Chondrocyte (in vitro differentiated cells): ENCODE results near the gene C8A. TPM values are rescaled to one million over a fixed set of nuclear protein-coding genes. Genes with fewer than 3 reads are reported as not detected.

Experiments used
- DNase-seq: peaks from one replicate; pipeline ENCODE4 v3.0.0; 2021; ENCODE audit warnings: mixed read lengths, low spot score
- H3K27ac Mint-ChIP-seq: one replicate; pipeline ENCODE4 v1.8.0; 2021; ENCODE audit warnings: mild to moderate bottlenecking, moderate library complexity, mixed read lengths; ENCODE audit not compliant: unreplicated experiment
- H3K27me3 Mint-ChIP-seq: 2 replicates; pipeline ENCODE4 v1.8.0; 2021; ENCODE audit warnings: low read depth, mixed read lengths
- H3K36me3 Mint-ChIP-seq: 2 replicates; pipeline ENCODE4 v1.8.0; 2021; ENCODE audit warnings: low read depth, mixed read lengths
- H3K4me1 Mint-ChIP-seq: 2 replicates; pipeline ENCODE4 v1.8.0; 2021; ENCODE audit warnings: low read depth, mild to moderate bottlenecking, mixed read lengths
- H3K4me3 Mint-ChIP-seq: one replicate; pipeline ENCODE4 v1.8.0; 2021; ENCODE audit warnings: mild to moderate bottlenecking, moderate library complexity, mixed read lengths; ENCODE audit not compliant: unreplicated experiment
- H3K9me3 Mint-ChIP-seq: 2 replicates; pipeline ENCODE4 v1.8.0; 2021; ENCODE audit warnings: low read depth, mixed read lengths
- CTCF ChIP-seq: fragments of 200-600 bp; sonication (generic); IDR thresholded peaks from 2 replicates; pipeline ENCODE4 v1.5.0; 2021; ENCODE audit warnings: antibody characterized with exemption, mild to moderate bottlenecking, moderate library complexity
- total RNA-seq: library from RNA; stranded (reverse); gene quantifications from 3 replicates; pipeline ENCODE4 v1.2.1, GENCODE V29; 2021

C8A gene
- total RNA-seq, 1 donor from 2014 or later, result not detected

GRCh38 chr1:56874689-56875088 is 20.1 kb downstream of the C8A start:
- Mint-ChIP-seq H3K9me3 (no peaks in the 10 kb centered on the region), H3K4me3 (no peak overlapping the region), H3K27ac (no peak overlapping the region), H3K27me3 (peaks cover 2% of the 10 kb centered on the region), H3K4me1 (no peaks in the 10 kb centered on the region), H3K36me3 (no peaks in the 10 kb centered on the region)
- no peak for TF ChIP-seq CTCF
- DNase-seq, result no peak

- no peak for DNase-seq
- Mint-ChIP-seq H3K27me3 (peaks cover 2% of the 10 kb centered on the region), H3K9me3 (no peaks in the 10 kb centered on the region), H3K27ac (no peak overlapping the region), H3K36me3 (no peaks in the 10 kb centered on the region), H3K4me3 (no peak overlapping the region), H3K4me1 (no peaks in the 10 kb centered on the region)
- TF ChIP-seq CTCF, result no peak
Observed at GRCh38 chr1:56877973-56878372, 23.4 kb downstream of the C8A start.

- H3K27me3 Mint-ChIP-seq, result peaks cover under 1% of the 10 kb centered on the region
- no peak for TF ChIP-seq CTCF
- H3K4me3 Mint-ChIP-seq, result no peak overlapping the region
Observed at GRCh38 chr1:56880774-56881173, 26.2 kb downstream of the C8A start.

GRCh38 chr1:56881417-56881816 is 26.8 kb downstream of the C8A start:
- Mint-ChIP-seq H3K36me3 (no peaks in the 10 kb centered on the region), H3K4me1 (no peaks in the 10 kb centered on the region), H3K9me3 (peaks cover 3% of the 10 kb centered on the region), H3K27ac (no peak overlapping the region), H3K4me3 (no peak overlapping the region), H3K27me3 (peaks cover under 1% of the 10 kb centered on the region)
- no peak for TF ChIP-seq CTCF
- DNase-seq, result no peak

More at GRCh38 chr1:56880774-56881173, 26.2 kb downstream of the C8A start:
- Mint-ChIP-seq H3K4me1 (no peaks in the 10 kb centered on the region), H3K27ac (no peak overlapping the region), H3K36me3 (no peaks in the 10 kb centered on the region), H3K9me3 (peaks cover 3% of the 10 kb centered on the region)
- DNase-seq, result no peak

GRCh38 chr1:56890229-56890628 is 35.6 kb downstream of the C8A start:
- DNase-seq, result no peak
- TF ChIP-seq CTCF, result no peak
- Mint-ChIP-seq H3K27ac (no peak overlapping the region), H3K9me3 (no peaks in the 10 kb centered on the region), H3K27me3 (peaks cover 8% of the 10 kb centered on the region), H3K4me3 (no peak overlapping the region), H3K4me1 (no peaks in the 10 kb centered on the region), H3K36me3 (no peaks in the 10 kb centered on the region)
